ENCODE results near the gene LNX1.

DNA sequence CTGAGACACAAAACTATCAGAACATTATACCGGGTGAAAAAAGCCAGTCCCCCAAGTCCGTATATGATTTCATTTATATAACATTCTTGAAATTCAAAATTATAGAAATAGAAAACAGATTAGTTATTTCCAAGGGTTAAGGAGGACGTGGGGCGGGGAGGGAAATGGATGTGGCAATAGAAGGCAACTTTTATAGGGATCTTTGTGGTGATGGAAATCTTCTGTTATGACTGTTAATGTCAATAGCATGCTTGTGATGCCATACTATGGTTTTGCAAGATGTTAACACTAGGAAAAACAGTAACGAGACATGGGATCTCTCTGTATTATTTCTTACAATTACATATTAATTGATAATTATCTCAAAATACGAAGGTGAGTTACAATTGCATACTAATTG is 96.4 kb downstream of the LNX1 start:
- TF ChIP-seq, protein P1, sequence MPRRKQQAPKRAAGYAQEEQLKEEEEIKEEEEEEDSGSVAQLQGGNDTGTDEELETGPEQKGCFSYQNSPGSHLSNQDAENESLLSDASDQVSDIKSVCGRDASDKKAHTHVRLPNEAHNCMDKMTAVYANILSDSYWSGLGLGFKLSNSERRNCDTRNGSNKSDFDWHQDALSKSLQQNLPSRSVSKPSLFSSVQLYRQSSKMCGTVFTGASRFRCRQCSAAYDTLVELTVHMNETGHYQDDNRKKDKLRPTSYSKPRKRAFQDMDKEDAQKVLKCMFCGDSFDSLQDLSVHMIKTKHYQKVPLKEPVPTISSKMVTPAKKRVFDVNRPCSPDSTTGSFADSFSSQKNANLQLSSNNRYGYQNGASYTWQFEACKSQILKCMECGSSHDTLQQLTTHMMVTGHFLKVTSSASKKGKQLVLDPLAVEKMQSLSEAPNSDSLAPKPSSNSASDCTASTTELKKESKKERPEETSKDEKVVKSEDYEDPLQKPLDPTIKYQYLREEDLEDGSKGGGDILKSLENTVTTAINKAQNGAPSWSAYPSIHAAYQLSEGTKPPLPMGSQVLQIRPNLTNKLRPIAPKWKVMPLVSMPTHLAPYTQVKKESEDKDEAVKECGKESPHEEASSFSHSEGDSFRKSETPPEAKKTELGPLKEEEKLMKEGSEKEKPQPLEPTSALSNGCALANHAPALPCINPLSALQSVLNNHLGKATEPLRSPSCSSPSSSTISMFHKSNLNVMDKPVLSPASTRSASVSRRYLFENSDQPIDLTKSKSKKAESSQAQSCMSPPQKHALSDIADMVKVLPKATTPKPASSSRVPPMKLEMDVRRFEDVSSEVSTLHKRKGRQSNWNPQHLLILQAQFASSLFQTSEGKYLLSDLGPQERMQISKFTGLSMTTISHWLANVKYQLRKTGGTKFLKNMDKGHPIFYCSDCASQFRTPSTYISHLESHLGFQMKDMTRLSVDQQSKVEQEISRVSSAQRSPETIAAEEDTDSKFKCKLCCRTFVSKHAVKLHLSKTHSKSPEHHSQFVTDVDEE (CRISPR knock-in tag; IDR thresholded peaks at IDR 0.05): no peak
- no peak for TF ChIP-seq ZNF8 (CRISPR knock-in tag; IDR thresholded peaks at IDR 0.05)
